Hepatocyte (in vitro differentiated cells): Measurements from ENCODE around the gene FPR2. TPM values are rescaled to one million over a fixed set of nuclear protein-coding genes. Genes with fewer than 3 reads are reported as not detected.

Experiments
- DNase-seq: peaks from one replicate; pipeline ENCODE4 v3.0.0-alpha.2; 2016; ENCODE audit warnings: low spot score
- H2AFZ ChIP-seq: fragments of 200-600 bp; sonication (generic); 2 replicates; pipeline ENCODE4 v1.6.0; 2016; ENCODE audit warnings: antibody characterized with exemption, mild to moderate bottlenecking
- H3K27ac ChIP-seq: fragments of 200-600 bp; sonication (generic); 2 replicates; pipeline ENCODE4 v1.5.1; 2016; ENCODE audit warnings: mild to moderate bottlenecking
- H3K27me3 ChIP-seq: fragments of 200-600 bp; sonication (generic); 2 replicates; pipeline ENCODE4 v1.6.1; 2016
- H3K36me3 ChIP-seq: fragments of 200-600 bp; sonication (generic); replicated peaks from 2 replicates; pipeline ENCODE4 v1.5.1; 2016; ENCODE audit warnings: low read depth; ENCODE audit not compliant: insufficient read depth
- H3K4me1 ChIP-seq: fragments of 200-600 bp; sonication (generic); 2 replicates; pipeline ENCODE4 v1.5.1; 2016; ENCODE audit warnings: mild to moderate bottlenecking, moderate library complexity; ENCODE audit not compliant: insufficient read depth
- H3K4me2 ChIP-seq: fragments of 200-600 bp; sonication (generic); 2 replicates; pipeline ENCODE4 v1.6.0; 2016
- H3K4me3 ChIP-seq: fragments of 200-600 bp; sonication (generic); 2 replicates; pipeline ENCODE4 v1.5.1; 2016; ENCODE audit warnings: mild to moderate bottlenecking
- H3K79me2 ChIP-seq: fragments of 200-600 bp; sonication (generic); 2 replicates; pipeline ENCODE4 v1.6.0; 2017; ENCODE audit warnings: mild to moderate bottlenecking
- H3K9me2 ChIP-seq: fragments of 200-600 bp; sonication (generic); replicated peaks from 2 replicates; pipeline ENCODE4 v1.6.0; 2017; ENCODE audit warnings: mild to moderate bottlenecking; ENCODE audit not compliant: insufficient read depth
- H3K9me3 ChIP-seq: fragments of 200-600 bp; sonication (generic); 2 replicates; pipeline ENCODE4 v1.5.1; 2016; ENCODE audit warnings: low read depth, mild to moderate bottlenecking
- H4K20me1 ChIP-seq: fragments of 200-600 bp; sonication (generic); 2 replicates; pipeline ENCODE4 v1.6.0; 2016; ENCODE audit warnings: mild to moderate bottlenecking; ENCODE audit not compliant: insufficient read depth, poor library complexity, severe bottlenecking
- CTCF ChIP-seq: fragments of 200-600 bp; sonication (generic); IDR thresholded peaks from 2 replicates; pipeline ENCODE4 v1.5.1; 2016; ENCODE audit warnings: antibody characterized with exemption, mild to moderate bottlenecking; ENCODE audit not compliant: poor library complexity
- EZH2 ChIP-seq: fragments of 200-600 bp; sonication (generic); IDR thresholded peaks from 2 replicates; pipeline ENCODE4 v1.6.1; 2016; ENCODE audit warnings: antibody characterized with exemption, mild to moderate bottlenecking, borderline replicate concordance
- EZH2phosphoT487 ChIP-seq: fragments of 200-600 bp; sonication (generic); IDR thresholded peaks from one replicate; pipeline ENCODE4 v1.6.1; 2018; ENCODE audit warnings: antibody characterized with exemption, mild to moderate bottlenecking, low read depth, moderate library complexity; ENCODE audit not compliant: unreplicated experiment, severe bottlenecking
- WGBS: methylation state at CpG from one replicate; pipeline ENCODE4 v1.1.6; 2016; ENCODE audit warnings: low lambda C conversion rate; ENCODE audit errors: missing lambda C conversion rate; 5-methylcytosine and 5-hydroxymethylcytosine counted together
- polyA plus RNA-seq: library from polyadenylated mRNA; unstranded; fragments of >200 nt; fragmentation: Nextera tagmentation; extraction: Ambion mirVana; gene quantifications from 2 replicates; pipeline ENCODE4 v1.2.1, GENCODE V29; 2016
- total RNA-seq: library from RNA; depleted of rRNA; stranded (reverse); fragments of >200 nt; gene quantifications from 2 replicates; pipeline ENCODE4 v1.2.3, GENCODE V29; 2014

The FPR2 gene
- total and polyA plus RNA-seq, 2 experiments from 2014 or later, result not detected

GRCh38 chr19:51798062-51798461 is 37.1 kb downstream of the FPR2 start:
- H3K27ac ChIP-seq, result no peak overlapping the region
- H3K27me3 ChIP-seq, result no peaks in the 10 kb centered on the region
- H4K20me1 ChIP-seq, result no peaks in the 10 kb centered on the region
- no peak for DNase-seq
- no peak overlapping the region for H2AFZ ChIP-seq
- no peaks in the 10 kb centered on the region for H3K79me2 ChIP-seq
- H3K4me1 ChIP-seq, result no peaks in the 10 kb centered on the region
- H3K4me2 ChIP-seq, result no peak overlapping the region
- H3K9me3 ChIP-seq, result no peaks in the 10 kb centered on the region
- 76% methylated on average over 3 of the region's 3 CpGs for WGBS
- H3K36me3 ChIP-seq, result no peaks in the 10 kb centered on the region
- H3K4me3 ChIP-seq, result no peak overlapping the region
- TF ChIP-seq EZH2phosphoT487 (no peak), EZH2 (no peak), CTCF (no peak)
- no peaks in the 10 kb centered on the region for H3K9me2 ChIP-seq

- H2AFZ ChIP-seq, result no peak overlapping the region
- H3K4me3 ChIP-seq, result no peak overlapping the region
- peak; percentile 50 for DNase-seq
- H3K9me3 ChIP-seq, result no peaks in the 10 kb centered on the region
- no peak overlapping the region for H3K4me2 ChIP-seq
- no peak overlapping the region for H3K27ac ChIP-seq
- H4K20me1 ChIP-seq, result no peaks in the 10 kb centered on the region
- TF ChIP-seq CTCF (no peak), EZH2phosphoT487 (no peak), EZH2 (no peak)
- H3K4me1 ChIP-seq, result no peaks in the 10 kb centered on the region
- H3K9me2 ChIP-seq, result no peaks in the 10 kb centered on the region
- H3K79me2 ChIP-seq, result no peaks in the 10 kb centered on the region
- no peaks in the 10 kb centered on the region for H3K27me3 ChIP-seq
- H3K36me3 ChIP-seq, result no peaks in the 10 kb centered on the region
- 87% methylated on average over 20 of the region's 20 CpGs for whole genome bisulfite sequencing
Observed at GRCh38 chr19:51799034-51799773, 38.2 kb downstream of the FPR2 start.

- no peaks in the 10 kb centered on the region for H3K4me1 ChIP-seq
- no peak overlapping the region for H3K27ac ChIP-seq
- WGBS, result 94% methylated on average over 13 of the region's 13 CpGs
- no peaks in the 10 kb centered on the region for H3K79me2 ChIP-seq
- TF ChIP-seq EZH2phosphoT487 (no peak), EZH2 (no peak), CTCF (no peak)
- no peak overlapping the region for H3K4me3 ChIP-seq
- H4K20me1 ChIP-seq, result no peaks in the 10 kb centered on the region
- H3K36me3 ChIP-seq, result no peaks in the 10 kb centered on the region
- no peak overlapping the region for H2AFZ ChIP-seq
- no peaks in the 10 kb centered on the region for H3K9me3 ChIP-seq
- no peak for DNase-seq
- no peaks in the 10 kb centered on the region for H3K9me2 ChIP-seq
- no peaks in the 10 kb centered on the region for H3K27me3 ChIP-seq
- H3K4me2 ChIP-seq, result no peak overlapping the region
Observed at GRCh38 chr19:51799774-51800472, 38.9 kb downstream of the FPR2 start.
